ENCODE data around the gene GRIA3. TPM values are rescaled to one million over a fixed set of nuclear protein-coding genes. Genes with fewer than 3 reads are reported as not detected.

Gene GRIA3
- total RNA-seq, 1 experiment from 2014 or later = 1.4 TPM

GRCh38 chrX:123447506-123447905, 263.4 kb downstream of the GRIA3 start:
- Mint-ChIP-seq H3K27ac (no peak overlapping the region), H3K9me3 (peaks cover 3 to 56% of the 10 kb centered on the region in 2 experiments; a peak in 3 of 5 replicates), H3K4me3 (no peak overlapping the region), H3K27me3 (ENCODE audit: low read depth) (no peaks in the 10 kb centered on the region; the same call in 1 of the 2 replicates), H3K36me3 (ENCODE audit: insufficient read depth in 1 of 3, low read depth in 3 of 3) (no peaks in the 10 kb centered on the region), H3K4me1 (peaks cover 2% of the 10 kb centered on the region in 2 experiments; a peak in 2 of 4 replicates)
- Histone ChIP-seq H4K20me1 (ENCODE audit: control insufficient read depth, insufficient read depth, insufficient read length) (no peaks in the 10 kb centered on the region), H3K27me3 (ENCODE audit: insufficient read depth, low read length) (no peaks in the 10 kb centered on the region), H3K4me1 (ENCODE audit: insufficient read depth, low read length) (no peaks in the 10 kb centered on the region), H4K91ac (ENCODE audit: insufficient read length, low read depth, low read length) (no peak overlapping the region), H2AFZ (ENCODE audit: low read length) (no peak overlapping the region), H3K79me2 (ENCODE audit: insufficient read depth, low read length) (no peaks in the 10 kb centered on the region), H3K79me1 (ENCODE audit: insufficient read depth, low read depth, low read length, poor library complexity, severe bottlenecking) (no peaks in the 10 kb centered on the region), H3K4me2 (ENCODE audit: insufficient read depth, insufficient read length, low read length) (no peak overlapping the region), H3K23ac (ENCODE audit: insufficient read length, low read depth, low read length) (no peak overlapping the region), H3K27ac (ENCODE audit: insufficient read length, low read depth, low read length) (no peak overlapping the region), H3K56ac (ENCODE audit: insufficient read length, low read depth, low read length) (no peak overlapping the region), H3K9me3 (ENCODE audit: control insufficient read depth, low read depth, low read length) (peaks cover 26% of the 10 kb centered on the region), H3K23me2 (ENCODE audit: insufficient read length, low read depth, low read length, poor library complexity, severe bottlenecking) (no peaks in the 10 kb centered on the region), H2BK5ac (ENCODE audit: insufficient read length, low read length) (no peak overlapping the region), H3K14ac (ENCODE audit: insufficient read depth, low read length) (no peak overlapping the region), H2BK120ac (ENCODE audit: low read depth, low read length, poor library complexity, severe bottlenecking) (no peak overlapping the region), H2BK12ac (ENCODE audit: insufficient read length, low read depth, low read length) (no peak overlapping the region), H2AK5ac (ENCODE audit: insufficient read length, low read length) (no peak overlapping the region), H2BK15ac (ENCODE audit: low read depth, low read length) (no peak overlapping the region), H3T11ph (ENCODE audit: low read length) (no peak overlapping the region), H4K5ac (ENCODE audit: insufficient read length, low read depth, low read length) (no peak overlapping the region), H3K18ac (ENCODE audit: insufficient read length, low read depth, low read length) (no peak overlapping the region), H4K8ac (replicated peaks; ENCODE audit: insufficient read length, low read depth, low read length) (no peak overlapping the region), H3K9ac (ENCODE audit: extremely low read depth, insufficient read length, low read length) (no peak overlapping the region), H3K4ac (ENCODE audit: low read depth, low read length) (no peak overlapping the region), H2BK20ac (ENCODE audit: low read depth, low read length, poor library complexity, severe bottlenecking) (no peak overlapping the region)
- no peak for TF ChIP-seq CTCF (conservative IDR thresholded peaks at IDR 0.05)
- DNase-seq = no peak
- no CpG with 5 or more reads among the region's 3 CpGs for WGBS (ENCODE audit: extremely low coverage, insufficient read length, low lambda C conversion rate)

Data from H9 (cell line).